ENCODE measurements around the gene SEZ6L2. TPM values are rescaled to one million over a fixed set of nuclear protein-coding genes. Genes with fewer than 3 reads are reported as not detected.

The SEZ6L2 gene
- total RNA-seq, 1 experiment from 2014 or later: 70.7 TPM

DNA sequence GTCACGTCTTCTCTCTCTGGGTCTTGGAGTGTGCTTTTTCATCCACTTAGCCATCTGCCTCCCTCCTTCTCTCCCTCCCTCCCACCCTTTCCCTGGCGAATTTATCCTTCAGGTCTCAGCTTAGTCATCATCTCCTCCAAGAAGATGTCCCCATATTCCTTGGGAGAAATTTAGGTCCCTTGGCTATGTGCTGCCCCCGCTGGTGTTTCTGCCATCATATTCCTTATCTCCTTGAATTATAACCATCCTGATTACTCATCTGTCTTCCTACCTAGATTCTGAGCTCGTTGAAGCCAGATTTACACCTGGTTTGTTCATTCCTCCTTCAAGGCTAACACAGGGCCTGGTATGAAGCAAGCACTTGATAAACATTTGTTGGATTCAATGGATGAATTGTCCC is 5.0 kb downstream of the SEZ6L2 start:
- Histone ChIP-seq H3K9me3 (ENCODE audit: control insufficient read depth, insufficient read depth, low read depth, low read length) (no peaks in the 10 kb centered on the region), H3K4me1 (ENCODE audit: control insufficient read depth, insufficient read depth, low read length) (peaks cover 5% of the 10 kb centered on the region; the same call in 1 of the 2 replicates), H3K36me3 (ENCODE audit: control insufficient read depth, insufficient read depth, low read length) (no peaks in the 10 kb centered on the region), H3K4me3 (ENCODE audit: low read depth in 2 of 2, low read length in 2 of 2) (no peak overlapping the region), H3K27me3 (ENCODE audit: control insufficient read depth, insufficient read depth, low read length) (no peaks in the 10 kb centered on the region), H3K27ac (ENCODE audit: low read length) (no peak overlapping the region)
- no peak for DNase-seq (ENCODE audit: low read depth, low spot score)
- no TSS peak for BruUV-seq (replicated peaks)
- no peak for TF ChIP-seq SIN3A (IDR thresholded peaks at IDR 0.05; ENCODE audit: borderline replicate concordance, insufficient read depth, low read depth, low read length)
- TF ChIP-seq, protein P1, sequence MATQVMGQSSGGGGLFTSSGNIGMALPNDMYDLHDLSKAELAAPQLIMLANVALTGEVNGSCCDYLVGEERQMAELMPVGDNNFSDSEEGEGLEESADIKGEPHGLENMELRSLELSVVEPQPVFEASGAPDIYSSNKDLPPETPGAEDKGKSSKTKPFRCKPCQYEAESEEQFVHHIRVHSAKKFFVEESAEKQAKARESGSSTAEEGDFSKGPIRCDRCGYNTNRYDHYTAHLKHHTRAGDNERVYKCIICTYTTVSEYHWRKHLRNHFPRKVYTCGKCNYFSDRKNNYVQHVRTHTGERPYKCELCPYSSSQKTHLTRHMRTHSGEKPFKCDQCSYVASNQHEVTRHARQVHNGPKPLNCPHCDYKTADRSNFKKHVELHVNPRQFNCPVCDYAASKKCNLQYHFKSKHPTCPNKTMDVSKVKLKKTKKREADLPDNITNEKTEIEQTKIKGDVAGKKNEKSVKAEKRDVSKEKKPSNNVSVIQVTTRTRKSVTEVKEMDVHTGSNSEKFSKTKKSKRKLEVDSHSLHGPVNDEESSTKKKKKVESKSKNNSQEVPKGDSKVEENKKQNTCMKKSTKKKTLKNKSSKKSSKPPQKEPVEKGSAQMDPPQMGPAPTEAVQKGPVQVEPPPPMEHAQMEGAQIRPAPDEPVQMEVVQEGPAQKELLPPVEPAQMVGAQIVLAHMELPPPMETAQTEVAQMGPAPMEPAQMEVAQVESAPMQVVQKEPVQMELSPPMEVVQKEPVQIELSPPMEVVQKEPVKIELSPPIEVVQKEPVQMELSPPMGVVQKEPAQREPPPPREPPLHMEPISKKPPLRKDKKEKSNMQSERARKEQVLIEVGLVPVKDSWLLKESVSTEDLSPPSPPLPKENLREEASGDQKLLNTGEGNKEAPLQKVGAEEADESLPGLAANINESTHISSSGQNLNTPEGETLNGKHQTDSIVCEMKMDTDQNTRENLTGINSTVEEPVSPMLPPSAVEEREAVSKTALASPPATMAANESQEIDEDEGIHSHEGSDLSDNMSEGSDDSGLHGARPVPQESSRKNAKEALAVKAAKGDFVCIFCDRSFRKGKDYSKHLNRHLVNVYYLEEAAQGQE (IDR thresholded peaks at IDR 0.05; ENCODE audit: insufficient read depth in 1 of 2, low read depth in 2 of 2, low read length in 1 of 2): no peak
- TF ChIP-seq, protein P2, sequence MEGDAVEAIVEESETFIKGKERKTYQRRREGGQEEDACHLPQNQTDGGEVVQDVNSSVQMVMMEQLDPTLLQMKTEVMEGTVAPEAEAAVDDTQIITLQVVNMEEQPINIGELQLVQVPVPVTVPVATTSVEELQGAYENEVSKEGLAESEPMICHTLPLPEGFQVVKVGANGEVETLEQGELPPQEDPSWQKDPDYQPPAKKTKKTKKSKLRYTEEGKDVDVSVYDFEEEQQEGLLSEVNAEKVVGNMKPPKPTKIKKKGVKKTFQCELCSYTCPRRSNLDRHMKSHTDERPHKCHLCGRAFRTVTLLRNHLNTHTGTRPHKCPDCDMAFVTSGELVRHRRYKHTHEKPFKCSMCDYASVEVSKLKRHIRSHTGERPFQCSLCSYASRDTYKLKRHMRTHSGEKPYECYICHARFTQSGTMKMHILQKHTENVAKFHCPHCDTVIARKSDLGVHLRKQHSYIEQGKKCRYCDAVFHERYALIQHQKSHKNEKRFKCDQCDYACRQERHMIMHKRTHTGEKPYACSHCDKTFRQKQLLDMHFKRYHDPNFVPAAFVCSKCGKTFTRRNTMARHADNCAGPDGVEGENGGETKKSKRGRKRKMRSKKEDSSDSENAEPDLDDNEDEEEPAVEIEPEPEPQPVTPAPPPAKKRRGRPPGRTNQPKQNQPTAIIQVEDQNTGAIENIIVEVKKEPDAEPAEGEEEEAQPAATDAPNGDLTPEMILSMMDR (IDR thresholded peaks at IDR 0.05): no peak
- TF ChIP-seq POLR2AphosphoS5 (IDR thresholded peaks at IDR 0.05; ENCODE audit: low read depth, low read length): no peak
- TF ChIP-seq TCF7L2 (IDR thresholded peaks at IDR 0.05; ENCODE audit: low read depth, low read length): no peak
- CTCF ChIA-PET: no interaction called here
- intact Hi-C loops (cut with micrococcal nuclease; ENCODE audit: unreplicated experiment) (no loop called here), in situ Hi-C loops (cut with HindIII; ENCODE audit: low pct_unique_long_range_greater_than_20kb, low sequenced_read_pairs) (no loop called here)
- no peak for ATAC-seq
- POLR2A ChIA-PET: no interaction called here

DNA sequence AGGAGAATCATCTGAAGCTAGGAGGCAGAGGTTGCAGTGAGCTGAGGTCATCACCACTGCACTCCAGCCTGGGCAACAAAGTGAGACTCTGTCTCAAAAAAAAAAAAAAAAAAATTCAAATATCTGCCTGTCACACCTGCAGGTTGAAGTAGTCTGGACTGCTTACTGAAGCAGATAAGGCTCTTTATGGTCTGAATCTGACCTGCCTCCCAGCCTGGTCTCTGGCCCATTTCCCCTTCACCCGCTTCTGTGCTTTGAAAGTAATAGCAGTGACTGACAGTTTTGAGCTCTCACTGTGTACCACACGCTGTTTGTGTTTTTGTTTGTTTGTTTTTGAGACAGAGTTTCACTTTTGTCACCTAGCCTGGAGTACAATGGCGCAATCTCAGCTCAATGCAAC is 5.8 kb downstream of the SEZ6L2 start:
- CTCF ChIA-PET: no interaction called here
- intact Hi-C loops (cut with micrococcal nuclease; ENCODE audit: unreplicated experiment): no loop called here

More for the DNA sequence above, 5.8 kb downstream of the SEZ6L2 start:
- DNase-seq (ENCODE audit: low read depth, low spot score): no peak
- in situ Hi-C loops (cut with HindIII; ENCODE audit: low pct_unique_long_range_greater_than_20kb, low sequenced_read_pairs): no loop called here
- H3K27ac ChIP-seq (ENCODE audit: low read length): no peak overlapping the region
- no peak overlapping the region for H3K4me3 ChIP-seq (ENCODE audit: low read depth in 2 of 2, low read length in 2 of 2)
- POLR2A ChIA-PET: no interaction called here
- TF ChIP-seq, protein P1 (IDR thresholded peaks at IDR 0.05; ENCODE audit: insufficient read depth in 1 of 2, low read depth in 2 of 2, low read length in 1 of 2): no peak
- TF ChIP-seq TCF7L2 (IDR thresholded peaks at IDR 0.05; ENCODE audit: low read depth, low read length) (no peak), SIN3A (IDR thresholded peaks at IDR 0.05; ENCODE audit: borderline replicate concordance, insufficient read depth, low read depth, low read length) (no peak), POLR2AphosphoS5 (IDR thresholded peaks at IDR 0.05; ENCODE audit: low read depth, low read length) (no peak)
- TF ChIP-seq, protein P2 (IDR thresholded peaks at IDR 0.05): no peak
- no TSS peak for BruUV-seq (replicated peaks)
- no peaks in the 10 kb centered on the region for H3K9me3 ChIP-seq (ENCODE audit: control insufficient read depth, insufficient read depth, low read depth, low read length)
- H3K27me3 ChIP-seq (ENCODE audit: control insufficient read depth, insufficient read depth, low read length): no peaks in the 10 kb centered on the region
- H3K4me1 ChIP-seq (ENCODE audit: control insufficient read depth, insufficient read depth, low read length): peaks cover 1% of the 10 kb centered on the region; the same call in 1 of the 2 replicates
- no peak for ATAC-seq
- H3K36me3 ChIP-seq (ENCODE audit: control insufficient read depth, insufficient read depth, low read length): no peaks in the 10 kb centered on the region
